Uterus (tissue), 4 donors: Measurements from ENCODE around the gene DTD1. TPM values are rescaled to one million over a fixed set of nuclear protein-coding genes. Genes with fewer than 3 reads are reported as not detected.

ENCODE experiments used
- DNase-seq, 2 donors: peaks; one replicate each; pipeline ENCODE4 v3.0.0-alpha.2; 2019 to 2020
- H3K27ac ChIP-seq, 2 donors: fragments of 200-600 bp; sonication (generic); 1 replicate in 1 of 2; 2 replicates in 1 of 2; pipeline ENCODE4 v1.5.1; 2016 to 2018
- H3K27me3 ChIP-seq, 2 donors: fragments of 200-600 bp; sonication (generic); one replicate each; pipeline ENCODE4 v1.5.1; 2018 to 2019; ENCODE audit warnings: control low read depth in 1 of 2
- H3K36me3 ChIP-seq, 2 donors: fragments of 200-600 bp; sonication (generic); one replicate each; pipeline ENCODE4 v1.5.1; 2019; ENCODE audit warnings: control low read depth in 1 of 2
- H3K4me1 ChIP-seq, 2 donors: fragments of 200-600 bp; sonication (generic); one replicate each; pipeline ENCODE4 v1.5.1; 2018 to 2019; ENCODE audit warnings: control low read depth in 1 of 2
- H3K4me3 ChIP-seq, 2 donors: fragments of 200-600 bp; sonication (generic); 1 replicate in 1 of 2; 2 replicates in 1 of 2; pipeline ENCODE4 v1.5.1; 2018 to 2019; ENCODE audit warnings: mild to moderate bottlenecking in 1 of 2
- H3K9me3 ChIP-seq, 2 donors: fragments of 200-600 bp; sonication (generic); one replicate each; pipeline ENCODE4 v1.5.1; 2019; ENCODE audit warnings: control low read depth in 1 of 2
- CTCF ChIP-seq, 4 experiments: fragments of 200-600 bp in 2 of 4; fragments of 450-650 bp in 2 of 4; sonication (generic) in 2 of 4; IDR thresholded peaks; one replicate each; pipeline ENCODE4 v1.5.1; 2016 to 2019; ENCODE audit warnings: antibody characterized with exemption in 4 of 4, mild to moderate bottlenecking in 2 of 4, moderate library complexity in 1 of 4
- POLR2A ChIP-seq, 2 donors: fragments of 450-650 bp; IDR thresholded peaks; one replicate each; pipeline ENCODE4 v1.6.1; 2016; ENCODE audit warnings: antibody characterized with exemption in 2 of 2, mild to moderate bottlenecking in 1 of 2, moderate library complexity in 1 of 2
- intact Hi-C: fragments of 100-400 bp; cut with DNase I; formaldehyde crosslinking; loops from one replicate; pipeline ENCODE4 v1.15.1; 2023; ENCODE audit warnings: low total_unique reads
- total RNA-seq, 4 donors: library from RNA; depleted of rRNA in 3 of 4; stranded (reverse); fragments of >200 nt in 3 of 4; gene quantifications; one replicate each; pipeline versions ENCODE4 v1.1.0 to v1.2.4, GENCODE V29; 2014 to 2023
- donor health status: DM: yes; HTN: yes; CAD: no.

Gene DTD1
- total RNA-seq, 4 donors from 2014 or later = 23.4 to 38.3 (median 30.7) TPM

- no peaks in the 10 kb centered on the region for H3K9me3 ChIP-seq
- intact Hi-C loops = no loop called here
- DNase-seq = no peak
- no peak overlapping the region for H3K4me3 ChIP-seq
- H3K4me1 ChIP-seq = no peaks in the 10 kb centered on the region
- no peak overlapping the region for H3K27ac ChIP-seq
- TF ChIP-seq POLR2A (IDR thresholded peaks at IDR 0.05) = no peak
- no peak for TF ChIP-seq CTCF (IDR thresholded peaks at IDR 0.05)
- H3K27me3 ChIP-seq = no peaks in the 10 kb centered on the region
- no peaks in the 10 kb centered on the region for H3K36me3 ChIP-seq
Measured at GRCh38 chr20:18571578-18571977, 16.3 kb upstream of the DTD1 start.

- no peak for DNase-seq
Measured at GRCh38 chr20:18577942-18578341, 9.9 kb upstream of the DTD1 start.

GRCh38 chr20:18578581-18578980 is 9.3 kb upstream of the DTD1 start:
- Histone ChIP-seq H3K9me3 (no peaks in the 10 kb centered on the region), H3K27me3 (no peaks in the 10 kb centered on the region), H3K4me3 (no peak overlapping the region), H3K36me3 (no peaks in the 10 kb centered on the region), H3K27ac (no peak overlapping the region), H3K4me1 (no peaks in the 10 kb centered on the region)
- intact Hi-C loops = no loop called here
- TF ChIP-seq POLR2A (IDR thresholded peaks at IDR 0.05) (no peak), CTCF (IDR thresholded peaks at IDR 0.05) (no peak)
- DNase-seq = no peak

More at GRCh38 chr20:18577942-18578341, 9.9 kb upstream of the DTD1 start:
- no peak overlapping the region for H3K4me3 ChIP-seq
- intact Hi-C loops = no loop called here
- no peaks in the 10 kb centered on the region for H3K9me3 ChIP-seq
- H3K4me1 ChIP-seq = no peaks in the 10 kb centered on the region
- TF ChIP-seq POLR2A (IDR thresholded peaks at IDR 0.05) (no peak), CTCF (IDR thresholded peaks at IDR 0.05) (no peak)
- H3K36me3 ChIP-seq = no peaks in the 10 kb centered on the region
- H3K27me3 ChIP-seq = no peaks in the 10 kb centered on the region
- no peak overlapping the region for H3K27ac ChIP-seq

- Histone ChIP-seq H3K36me3 (no peaks in the 10 kb centered on the region), H3K4me1 (no peaks in the 10 kb centered on the region), H3K27me3 (no peaks in the 10 kb centered on the region), H3K9me3 (no peaks in the 10 kb centered on the region), H3K4me3 (no peak overlapping the region), H3K27ac (no peak overlapping the region)
- intact Hi-C loops = no loop called here
- no peak for TF ChIP-seq CTCF (IDR thresholded peaks at IDR 0.05)
- TF ChIP-seq POLR2A (IDR thresholded peaks at IDR 0.05) = no peak
- DNase-seq = no peak
Measured at GRCh38 chr20:18580012-18580411, 7.8 kb upstream of the DTD1 start.

- TF ChIP-seq CTCF (IDR thresholded peaks at IDR 0.05) (no peak), POLR2A (IDR thresholded peaks at IDR 0.05) (no peak)
- Histone ChIP-seq H3K27me3 (no peaks in the 10 kb centered on the region), H3K9me3 (no peaks in the 10 kb centered on the region), H3K4me1 (peaks cover 0 to 5% of the 10 kb centered on the region in 2 donors), H3K4me3 (no peak overlapping the region), H3K27ac (no peak overlapping the region), H3K36me3 (no peaks in the 10 kb centered on the region)
- no peak for DNase-seq
- intact Hi-C loops = no loop called here
Measured at GRCh38 chr20:18585134-18585533, 2.7 kb upstream of the DTD1 start.
